Measurements from ENCODE around the gene MCCC2. TPM values are rescaled to one million over a fixed set of nuclear protein-coding genes. Genes with fewer than 3 reads are reported as not detected.

The MCCC2 gene
- total and polyA plus RNA-seq, 2 of the 13 experiments (the other 11 are each of a cell fraction or from before 2014, with no cell fraction given), result 44.8 to 83.6 TPM

DNA sequence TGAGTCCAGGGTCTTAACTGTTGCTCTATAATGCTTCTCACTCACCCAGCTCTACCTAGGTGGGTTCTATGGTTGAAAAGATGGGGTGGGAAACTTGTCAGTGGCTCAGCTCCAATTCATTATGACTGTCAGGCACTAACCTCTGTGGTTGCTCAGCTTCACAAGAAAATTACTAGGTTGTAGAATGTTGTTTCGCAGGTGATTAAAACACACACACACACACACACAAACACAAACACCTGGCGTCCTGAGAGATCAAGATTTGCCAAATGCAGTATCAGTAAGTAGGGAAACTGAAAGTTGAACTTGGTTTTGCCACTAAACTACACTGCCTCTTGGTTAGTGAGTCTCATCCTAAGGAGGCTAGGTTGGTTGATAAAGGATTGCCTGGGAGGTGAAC, 2.8 kb downstream of the MCCC2 start:
- no TSS peak for BruUV-seq (replicated peaks)
- 47% methylated on average over 2 of the region's 2 CpGs for WGBS (ENCODE audit: low lambda C conversion rate)
- no peak overlapping the region for H3K27ac ChIP-seq (ENCODE audit: extremely low read length, insufficient read depth, low read length)
- peak overlapping the region; percentile 90 for H3K4me2 ChIP-seq (ENCODE audit: low read depth, low read length)
- no peaks in the 10 kb centered on the region; the same call in 1 of the 2 replicates for H4K20me1 ChIP-seq (ENCODE audit: insufficient read depth, low read length)
- H3K4me1 ChIP-seq (ENCODE audit: insufficient read depth, low read length), result peaks cover 40% of the 10 kb centered on the region
- H3K27me3 ChIP-seq (ENCODE audit: control insufficient read depth in 1 of 2, insufficient read depth in 2 of 2, low read length in 2 of 2), result no peaks in the 10 kb centered on the region; a peak in 1 of 5 replicates
- TF ChIP-seq ZBTB20 (CRISPR knock-in tag; IDR thresholded peaks at IDR 0.05; ENCODE audit: borderline replicate concordance, low read depth) (no peak), ZHX1 (CRISPR knock-in tag; IDR thresholded peaks at IDR 0.05; ENCODE audit: low read depth) (no peak), ISL2 (CRISPR knock-in tag; IDR thresholded peaks at IDR 0.05) (no peak), STAG1 (CRISPR knock-in tag; IDR thresholded peaks at IDR 0.05) (no peak), MTF1 (CRISPR knock-in tag; IDR thresholded peaks at IDR 0.05) (no peak), ELK4 (CRISPR knock-in tag; IDR thresholded peaks at IDR 0.05; ENCODE audit: borderline replicate concordance) (no peak), PHB2 (IDR thresholded peaks at IDR 0.05; ENCODE audit: partially characterized antibody) (no peak), NFAT5 (CRISPR knock-in tag; IDR thresholded peaks at IDR 0.05) (no peak), ZFP37 (CRISPR knock-in tag; IDR thresholded peaks at IDR 0.05; ENCODE audit: borderline replicate concordance) (no peak), U2AF2 (IDR thresholded peaks at IDR 0.05; ENCODE audit: low read depth, low read length) (no peak), ZNF709 (CRISPR knock-in tag; IDR thresholded peaks at IDR 0.05) (no peak), MYNN (CRISPR knock-in tag; IDR thresholded peaks at IDR 0.05; ENCODE audit: low read depth) (no peak), SP4 (CRISPR knock-in tag; IDR thresholded peaks at IDR 0.05) (no peak), ZNF713 (CRISPR knock-in tag; IDR thresholded peaks at IDR 0.05) (no peak), JUN (CRISPR knock-in tag; IDR thresholded peaks at IDR 0.05) (no peak), KLF15 (CRISPR knock-in tag; IDR thresholded peaks at IDR 0.05; ENCODE audit: borderline replicate concordance) (no peak), CHD2 (IDR thresholded peaks at IDR 0.05; ENCODE audit: low read depth, low read length) (no peak)
- H3K79me2 ChIP-seq (ENCODE audit: insufficient read depth, low read length), result peaks cover 53% of the 10 kb centered on the region
- no peak overlapping the region; a peak in 1 of 6 replicates for H3K4me3 ChIP-seq (replicated peaks in 1 of 3; ENCODE audit: insufficient read depth in 1 of 3, low read depth in 2 of 3, low read length in 3 of 3)
- intact Hi-C loops (cut with micrococcal nuclease; ENCODE audit: unreplicated experiment) (no loop called here), in situ Hi-C loops (cut with HindIII; ENCODE audit: extremely low pct_ligation_motif_present, low pct_unique_long_range_greater_than_20kb) (no loop called here)
- DNase-seq (ENCODE audit: low spot score), result no peak
- ChIA-PET CTCF (ENCODE audit: low intra/inter-chr PET ratio, low total read pairs) (no interaction called here), POLR2A (no interaction called here)
- ATAC-seq, result no peak
- H3K36me3 ChIP-seq (replicated peaks in 1 of 2; ENCODE audit: control insufficient read depth in 1 of 2, insufficient read depth in 2 of 2, low read length in 2 of 2), result peaks cover 6 to 10% of the 10 kb centered on the region in 2 experiments; a peak in 4 of 5 replicates
- H2AFZ ChIP-seq (ENCODE audit: low read length), result no peak overlapping the region
- peak overlapping the region; percentile 6; the same call in 1 of the 2 replicates for H3K9ac ChIP-seq (ENCODE audit: insufficient read depth, low read depth, low read length)
- FAIRE-seq, result no peak
- H3K9me3 ChIP-seq (ENCODE audit: low read length), result no peaks in the 10 kb centered on the region

Data from HepG2 (cell line).